Activated T-helper 1 cell treated with anti-CD3 and anti-CD28 coated beads, Interleukin-2, amount 50 U/mL, for 16 hours (primary cell): ENCODE measurements around the gene PIK3R2.
"Not testable (repeated sequence)": the region's sequence is repeated elsewhere in the genome, so short reads cannot be mapped to it uniquely, and the experiment has no call there.

Experiments used
- DNase-seq, 2 donors: peaks; one replicate each; pipeline ENCODE4 v3.0.0-alpha.2; 2020; ENCODE audit warnings: low read depth in 1 of 2, low spot score in 1 of 2

The PIK3R2 gene

GRCh38 chr19:18152442-18152816 lies 534 bp upstream of the PIK3R2 start:
- peak; percentile 90 to 96 for DNase-seq

- DNase-seq: no peak
These were observed 682 bp downstream of the PIK3R2 start for GRCh38 chr19:18153556-18154134.

- DNase-seq: no peak
These were observed 2.4 kb downstream of the PIK3R2 start for GRCh38 chr19:18155095-18156087.

- no peak for DNase-seq
These were observed 3.3 kb downstream of the PIK3R2 start for GRCh38 chr19:18156268-18156667.

- DNase-seq: no peak
These were observed 4.0 kb downstream of the PIK3R2 start for GRCh38 chr19:18156841-18157464.

- DNase-seq: no peak
These were observed 4.6 kb downstream of the PIK3R2 start for GRCh38 chr19:18157465-18158063.

- no peak for DNase-seq
These were observed 5.5 kb downstream of the PIK3R2 start for GRCh38 chr19:18158467-18158866.

- not testable (repeated sequence) for DNase-seq
These were observed 6.2 kb downstream of the PIK3R2 start for GRCh38 chr19:18159059-18159616.

GRCh38 chr19:18159810-18160209 lies 6.8 kb downstream of the PIK3R2 start:
- DNase-seq: no peak

- no peak for DNase-seq
These were observed 7.6 kb downstream of the PIK3R2 start for GRCh38 chr19:18160493-18160970.

GRCh38 chr19:18160971-18161635 lies 8.1 kb downstream of the PIK3R2 start:
- peak; percentile 71 to 77 for DNase-seq

GRCh38 chr19:18161636-18162002 lies 8.7 kb downstream of the PIK3R2 start:
- DNase-seq: no peak

GRCh38 chr19:18164072-18164471 lies 11.1 kb downstream of the PIK3R2 start:
- no peak for DNase-seq

GRCh38 chr19:18165794-18166544 lies 13.0 kb downstream of the PIK3R2 start:
- DNase-seq: no peak

- DNase-seq: no peak
These were observed 14.0 kb downstream of the PIK3R2 start for GRCh38 chr19:18167011-18167410.

- peak in 1 of 2 donors; percentile 38 for DNase-seq
These were observed 15.1 kb downstream of the PIK3R2 start for GRCh38 chr19:18167975-18168645.

GRCh38 chr19:18168673-18169381 lies 15.9 kb downstream of the PIK3R2 start:
- DNase-seq: no peak

- DNase-seq: no peak
These were observed 17.8 kb downstream of the PIK3R2 start for GRCh38 chr19:18170714-18171255.
